ENCODE results near the gene EDNRB.

The EDNRB gene

DNA sequence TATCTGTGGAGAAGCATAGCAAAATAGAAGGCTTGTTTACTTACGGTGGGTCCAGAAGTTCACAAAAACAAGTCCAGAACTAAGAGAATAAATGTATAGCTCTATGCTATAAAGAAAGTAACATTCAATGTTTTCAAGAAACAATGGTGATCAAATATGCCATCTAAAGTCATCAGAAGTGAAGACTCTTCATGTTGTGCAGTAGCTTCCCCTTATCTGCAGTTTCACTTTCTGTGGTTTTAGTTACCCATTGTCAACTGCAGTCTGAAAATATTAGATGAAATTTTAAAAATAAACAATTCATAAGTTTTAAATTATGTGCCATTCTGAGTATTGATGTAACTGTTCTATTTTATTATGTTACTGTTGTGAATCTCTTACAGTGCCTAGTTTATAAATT is 72.5 kb downstream of the EDNRB start:
- no peak for DNase-seq (ENCODE audit: extremely low read depth in 1 of 2, low read depth in 1 of 2)
